Stimulated activated CD8-positive, alpha-beta memory T cell treated with anti-CD3 and anti-CD28 coated beads, Interleukin-15, amount 100 ng/mL, for 4 hours (primary cell): ENCODE measurements around the gene PTCH1.

Experiments
- DNase-seq, 2 donors: peaks; one replicate each; pipeline ENCODE4 v3.0.0-alpha.2; 2020; ENCODE audit warnings: low read depth in 2 of 2

The PTCH1 gene

DNA sequence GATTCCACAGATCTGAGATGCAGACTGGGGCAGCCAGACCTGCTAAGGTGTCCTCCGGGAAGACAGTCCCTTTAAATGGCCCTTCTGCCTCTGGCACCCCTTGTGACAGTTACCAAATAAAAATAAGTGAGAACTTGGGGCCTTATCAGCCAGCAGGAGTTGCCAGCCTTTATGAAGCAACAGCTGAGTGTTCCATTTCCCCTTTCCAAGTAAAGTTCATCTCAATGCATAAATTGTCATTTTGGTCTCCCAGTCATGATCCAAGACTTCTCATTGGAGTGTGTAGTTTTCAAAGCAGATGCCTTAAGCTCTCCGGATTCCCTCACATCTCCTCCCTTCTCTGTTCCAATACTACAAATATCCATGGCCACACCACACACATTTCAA, 4.1 kb downstream of the PTCH1 start:
- DNase-seq = no peak

DNA sequence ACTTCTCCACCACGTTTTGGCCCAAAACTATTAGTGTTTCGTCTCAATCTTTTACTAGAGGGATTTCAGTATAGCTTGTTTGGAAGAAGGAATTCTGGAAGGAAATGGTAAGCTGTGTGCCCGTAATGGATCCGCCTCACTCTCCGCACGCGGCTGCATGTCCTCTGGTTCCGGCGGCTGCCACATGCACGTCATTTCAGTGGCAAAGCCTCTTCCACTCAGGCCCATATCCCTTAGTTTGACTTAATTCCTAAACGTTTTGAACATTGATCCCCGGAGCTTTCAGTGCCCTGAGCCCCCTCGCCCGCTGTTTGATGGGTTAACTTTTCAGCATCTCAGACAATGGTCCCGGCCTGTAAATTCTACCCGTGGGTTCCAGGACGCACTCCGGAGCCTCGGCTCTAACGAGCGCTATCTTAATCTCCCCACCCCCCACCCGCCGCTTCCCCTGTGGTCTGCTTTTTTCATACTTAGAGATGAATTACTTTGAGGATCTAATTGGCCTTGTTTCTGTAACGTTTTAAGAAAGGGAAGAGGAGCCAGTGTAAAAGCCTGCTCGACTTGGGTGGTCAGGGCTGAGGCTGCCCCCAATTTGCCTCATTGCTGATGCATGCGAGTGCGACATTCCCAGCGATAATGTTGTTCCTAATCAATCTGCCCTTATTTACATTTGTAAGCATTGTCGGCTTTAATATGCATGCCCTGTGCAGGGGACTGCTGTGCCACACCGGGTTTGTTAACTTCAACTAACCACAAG, 4.6 kb downstream of the PTCH1 start:
- no peak for DNase-seq

DNA sequence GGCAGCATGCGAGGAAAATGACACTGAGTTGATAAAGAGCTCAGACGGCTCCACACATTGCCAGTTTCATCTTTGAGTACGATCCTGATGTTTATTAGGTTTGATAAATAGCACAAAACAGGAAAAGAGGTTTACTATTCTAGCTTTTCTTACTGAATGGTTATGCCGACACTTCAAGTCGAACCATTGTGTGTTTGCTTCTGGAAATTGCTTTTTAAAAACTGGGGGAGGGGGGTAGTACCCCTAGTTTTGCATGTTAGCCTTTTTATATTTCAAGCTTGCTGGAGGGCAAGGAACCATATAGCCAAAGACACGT, 5.2 kb downstream of the PTCH1 start:
- no peak for DNase-seq

DNA sequence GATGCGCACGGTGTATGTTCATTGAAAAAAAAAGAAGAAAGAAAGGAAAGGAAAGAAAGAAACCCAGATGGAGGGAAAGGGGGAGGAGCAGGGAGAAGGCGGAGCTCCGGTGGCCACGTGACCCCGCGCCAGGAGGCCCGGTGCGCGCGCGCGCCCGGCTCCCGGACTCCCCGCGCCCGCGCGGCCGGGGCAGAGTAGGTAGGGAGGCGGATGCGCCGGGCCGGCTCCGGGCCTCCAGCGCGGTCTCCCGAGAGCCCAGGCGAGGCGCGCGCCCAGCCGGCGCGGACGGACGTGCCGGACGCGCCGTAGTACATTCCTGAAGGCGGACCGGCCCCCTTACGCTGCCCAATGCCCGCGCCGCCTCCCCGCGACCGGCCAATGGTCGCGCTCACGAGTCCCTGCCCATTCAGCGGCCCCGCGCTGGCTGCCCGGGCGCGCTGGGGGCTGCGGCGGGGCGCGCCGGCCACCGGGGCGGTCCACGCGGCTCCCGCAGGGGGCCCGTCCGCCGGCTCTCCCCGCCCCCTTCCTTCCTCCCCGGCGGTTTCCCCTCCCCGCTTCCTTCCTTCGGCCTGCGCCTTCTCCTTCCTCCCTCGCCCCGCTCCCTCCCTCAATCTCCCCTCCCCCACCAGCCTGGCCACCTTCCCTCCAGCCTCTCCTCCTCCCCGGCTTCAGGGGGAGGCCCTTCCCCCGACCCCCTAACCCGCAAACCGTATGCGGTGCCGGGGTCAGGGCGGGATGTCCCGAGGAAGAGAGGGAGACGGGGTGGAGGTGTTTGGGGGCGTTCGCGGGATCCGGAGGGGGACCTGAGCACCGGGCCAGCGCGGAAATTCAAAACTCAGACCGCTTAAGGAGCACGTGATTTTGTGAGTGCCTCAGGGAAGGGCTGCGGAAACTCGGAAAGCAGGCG, 5.8 kb downstream of the PTCH1 start:
- peak; percentile 64 to 66 for DNase-seq

DNA sequence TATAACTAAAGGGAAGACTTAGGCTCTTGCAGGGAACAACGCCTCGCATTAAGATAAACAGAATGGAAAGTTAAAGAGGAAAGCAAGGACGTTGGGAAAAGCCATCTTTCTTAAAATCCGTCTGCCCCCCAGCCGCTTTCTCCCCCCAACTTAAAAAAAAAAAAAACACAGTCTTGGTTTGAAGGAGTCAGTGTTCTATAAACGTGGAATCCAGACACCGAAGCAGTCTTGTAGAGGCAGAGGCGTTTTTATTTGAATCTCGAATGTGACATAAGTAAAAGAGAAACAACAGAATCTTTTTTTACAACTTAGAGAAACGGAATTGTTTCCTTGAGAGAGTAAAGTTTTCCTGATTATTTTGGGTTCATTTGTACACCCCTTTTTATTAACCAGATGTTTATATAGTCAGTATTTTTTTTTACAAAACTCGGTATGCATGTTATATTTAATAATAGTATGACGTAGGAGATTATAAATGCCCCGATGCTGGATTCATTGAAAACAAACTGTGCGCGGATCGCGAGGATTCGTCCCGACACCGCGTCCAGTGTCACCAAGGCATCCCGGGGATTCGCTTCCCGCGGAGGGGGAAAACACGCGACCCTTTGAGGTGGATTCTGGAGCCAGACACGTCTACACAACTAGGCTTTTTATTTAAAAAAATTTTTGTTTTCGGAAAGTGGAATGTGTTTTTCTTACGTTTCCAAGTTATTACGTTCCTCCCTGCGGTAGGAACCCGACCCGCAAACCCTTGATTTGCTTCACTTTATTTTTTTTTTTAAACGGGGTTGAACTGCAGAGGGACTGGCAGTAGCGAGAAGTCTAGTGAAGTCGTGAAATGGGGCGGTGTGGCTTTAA, 6.7 kb downstream of the PTCH1 start:
- no peak for DNase-seq

DNA sequence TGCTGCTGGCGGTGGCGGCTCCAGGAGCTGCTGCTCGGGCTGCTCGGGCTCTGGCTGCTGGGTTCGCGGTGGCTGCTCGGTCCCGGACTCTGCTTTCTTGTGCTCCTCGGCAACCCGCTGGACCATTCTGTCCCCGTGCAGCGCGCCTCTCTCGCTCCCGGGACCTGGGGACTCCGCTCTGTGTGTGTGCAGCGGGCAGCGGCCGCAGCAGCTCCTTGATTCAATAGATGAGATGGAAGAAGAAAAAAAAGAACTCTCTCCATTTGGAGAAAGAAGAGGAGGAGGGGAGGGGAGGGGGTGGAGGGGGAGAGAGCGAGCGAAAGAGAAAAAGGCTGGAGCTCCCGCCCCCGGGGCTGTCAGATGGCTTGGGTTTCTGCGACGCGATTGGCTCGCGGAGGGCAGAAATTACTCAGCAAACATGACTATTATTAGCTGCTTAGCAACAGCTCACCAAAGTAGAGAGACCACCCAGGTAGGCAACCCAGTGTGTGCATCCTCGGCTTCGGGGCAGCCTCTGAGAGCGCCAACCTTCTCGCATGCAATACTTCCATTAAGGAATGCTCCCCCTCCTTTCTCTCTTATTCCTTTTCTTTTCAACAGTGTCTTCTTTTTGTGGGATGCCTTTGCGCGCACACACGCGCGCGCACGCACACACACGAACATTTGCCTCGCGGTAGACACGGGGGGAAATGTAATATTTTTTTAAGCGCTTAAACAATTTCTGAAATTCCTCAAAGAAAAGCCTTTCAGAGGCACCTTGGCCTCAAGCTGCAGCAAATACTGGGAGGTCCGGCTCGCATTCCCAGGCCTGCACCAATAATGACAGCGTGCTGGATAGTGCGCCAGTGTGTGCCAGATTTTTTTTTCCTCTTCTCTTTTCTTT, 7.6 kb downstream of the PTCH1 start:
- DNase-seq = peak; percentile 61 to 63

DNA sequence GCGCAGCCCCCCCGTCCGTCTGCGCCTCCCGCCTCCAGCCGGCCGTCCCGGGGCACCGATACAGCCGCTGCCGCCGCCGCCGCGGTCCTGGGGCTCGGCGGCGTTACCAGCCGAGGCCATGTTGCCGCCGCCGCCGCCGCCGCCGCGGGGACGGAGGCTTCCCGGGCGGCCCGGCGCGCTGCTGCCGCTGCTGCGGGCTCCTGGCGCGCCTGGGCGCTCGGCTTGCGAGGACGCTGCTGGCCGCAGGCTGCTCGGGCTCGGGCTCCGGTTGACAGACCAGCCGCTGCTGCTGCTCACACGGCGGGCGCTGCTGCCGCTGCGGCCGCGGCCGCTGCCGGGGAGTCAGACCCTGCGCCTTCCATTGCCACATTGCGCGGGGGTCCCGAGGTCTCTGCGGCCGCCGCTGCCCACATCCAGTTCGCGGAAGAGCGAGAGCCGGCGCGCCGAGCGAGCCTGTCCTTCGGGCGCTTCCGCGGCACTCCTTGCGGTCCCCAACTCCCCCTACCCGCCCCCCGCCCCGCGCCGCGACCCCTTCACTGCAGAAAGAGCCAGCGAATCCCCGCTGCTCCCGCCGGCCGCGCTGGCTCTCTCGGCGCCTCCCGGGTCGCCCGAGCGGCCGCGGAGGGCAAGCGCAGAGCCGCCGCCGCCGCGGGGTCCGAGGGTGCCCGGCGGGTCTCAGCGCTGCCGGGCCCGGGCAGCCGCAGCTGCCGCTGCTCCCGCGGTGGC, 8.4 kb downstream of the PTCH1 start:
- no peak for DNase-seq

DNA sequence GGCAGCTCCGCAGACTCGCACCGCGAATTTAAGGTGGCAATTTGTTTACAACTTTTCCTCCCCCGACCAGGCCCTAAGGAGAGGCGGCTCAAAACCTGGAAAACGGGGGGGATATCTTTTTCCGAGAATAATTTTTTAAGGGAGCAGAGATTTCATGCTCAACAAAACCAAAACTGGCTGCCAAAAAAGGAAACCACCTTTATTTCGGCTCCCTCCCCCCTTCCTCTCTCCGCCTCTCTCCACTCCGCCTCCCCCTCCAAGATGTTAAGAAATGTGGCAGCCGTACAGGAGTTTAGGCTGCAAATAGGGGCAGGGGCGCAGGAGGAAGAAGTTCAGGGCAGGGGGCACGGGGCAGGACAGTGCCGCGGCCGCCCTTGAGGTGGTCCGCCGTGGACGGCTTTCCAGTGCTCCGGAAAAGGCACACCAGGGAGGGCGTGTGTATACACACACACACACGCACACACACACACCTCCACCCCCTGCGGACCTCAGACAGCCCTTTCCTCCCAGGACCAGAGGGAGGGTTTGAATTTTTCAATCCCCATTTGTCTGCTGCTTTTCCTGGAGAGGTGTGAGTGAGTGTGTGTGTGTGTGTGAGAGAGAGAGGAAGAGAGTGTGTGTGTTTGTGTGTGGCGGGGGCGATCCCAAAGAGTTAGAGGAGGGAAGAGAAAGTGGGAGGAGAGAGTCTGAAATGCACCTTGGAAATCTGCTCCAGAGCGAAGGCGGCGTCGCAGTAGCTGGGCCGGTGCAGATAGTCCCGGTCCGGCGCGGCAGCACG, 9.1 kb downstream of the PTCH1 start:
- no peak for DNase-seq

DNA sequence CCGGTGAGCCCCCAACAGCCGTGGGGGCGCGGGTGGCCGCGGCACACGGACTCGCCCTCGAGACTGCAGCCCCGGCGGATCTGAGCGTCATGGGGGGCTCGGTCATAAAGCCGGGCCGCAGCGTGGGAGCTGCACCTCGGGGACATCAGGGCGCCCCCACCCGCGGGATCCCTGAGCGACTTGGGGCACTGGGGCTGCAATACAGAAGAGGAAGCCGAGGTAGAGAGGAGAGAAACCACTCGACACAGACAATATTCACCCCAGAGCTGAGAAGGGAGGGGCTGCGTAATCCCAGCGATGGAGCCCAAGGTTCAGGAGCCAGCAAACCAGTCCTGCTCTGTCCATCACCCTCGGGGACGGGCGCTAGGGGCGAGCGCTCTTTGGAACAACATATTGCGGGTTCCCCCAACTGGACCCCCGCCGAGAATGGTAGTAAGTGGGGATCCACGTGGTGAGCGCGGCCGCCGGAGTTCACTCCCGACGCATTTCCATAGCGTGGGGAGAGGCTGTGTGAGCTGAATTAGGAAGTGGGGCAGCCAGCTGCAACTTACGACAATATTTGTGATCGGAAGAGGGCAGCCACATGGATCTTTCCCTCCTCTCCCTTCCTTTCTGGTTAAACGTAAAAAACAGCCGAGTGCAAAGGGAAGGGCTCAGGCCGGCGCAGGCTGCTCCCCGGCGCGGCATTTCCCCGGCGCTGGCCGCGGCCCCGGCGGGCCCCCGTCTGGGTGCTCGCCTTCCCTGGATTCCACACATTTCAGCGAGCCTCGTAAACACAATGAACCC, 9.9 kb downstream of the PTCH1 start:
- no peak for DNase-seq

DNA sequence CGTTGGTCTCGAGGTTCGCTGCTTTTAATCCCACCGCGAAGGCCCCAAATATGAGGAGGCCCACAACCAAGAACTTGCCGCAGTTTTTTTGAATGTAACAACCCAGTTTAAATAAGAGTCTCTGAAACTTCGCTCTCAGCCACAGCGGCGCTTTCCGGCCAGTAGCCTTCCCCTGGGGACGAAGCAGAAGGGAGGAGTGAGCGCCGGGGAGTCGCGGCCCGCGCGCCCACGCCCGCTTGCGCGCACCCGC, 10.4 kb downstream of the PTCH1 start:
- DNase-seq = no peak

DNA sequence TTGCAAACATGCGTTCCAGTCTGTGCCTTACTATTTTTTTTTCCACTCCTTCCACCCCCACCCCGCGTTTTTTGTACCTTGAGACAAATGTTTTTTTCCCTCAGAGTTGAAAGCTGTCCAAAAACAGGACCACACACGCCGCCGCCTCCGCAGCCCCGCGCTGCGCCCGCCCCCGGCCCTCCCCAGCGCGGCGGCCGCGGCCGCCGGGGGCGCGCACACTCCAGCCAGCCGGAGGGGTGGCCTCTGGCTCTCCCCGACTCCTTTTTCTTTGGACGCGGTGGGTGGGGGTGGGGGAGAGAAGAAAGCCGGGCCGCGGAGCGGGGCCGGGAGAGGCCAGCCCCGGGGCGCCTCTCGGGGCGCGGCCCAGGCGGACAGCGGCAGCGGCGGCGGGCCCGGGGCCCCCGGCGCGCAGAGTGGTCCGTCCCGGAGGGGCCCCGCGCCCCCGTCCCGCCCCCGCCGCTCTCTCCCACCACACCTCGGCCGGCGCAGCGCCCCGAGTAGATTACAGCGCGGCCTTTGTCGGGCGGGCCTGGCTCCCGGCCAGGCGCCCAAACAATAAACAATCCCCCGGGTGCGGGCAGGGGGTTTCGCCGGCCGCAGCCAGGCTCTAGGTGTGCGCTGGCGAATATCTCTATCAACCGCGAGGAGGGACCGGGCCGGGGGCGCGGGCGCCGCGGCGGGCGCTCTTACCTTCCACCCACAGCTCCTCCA, 10.9 kb downstream of the PTCH1 start:
- DNase-seq = no peak

DNA sequence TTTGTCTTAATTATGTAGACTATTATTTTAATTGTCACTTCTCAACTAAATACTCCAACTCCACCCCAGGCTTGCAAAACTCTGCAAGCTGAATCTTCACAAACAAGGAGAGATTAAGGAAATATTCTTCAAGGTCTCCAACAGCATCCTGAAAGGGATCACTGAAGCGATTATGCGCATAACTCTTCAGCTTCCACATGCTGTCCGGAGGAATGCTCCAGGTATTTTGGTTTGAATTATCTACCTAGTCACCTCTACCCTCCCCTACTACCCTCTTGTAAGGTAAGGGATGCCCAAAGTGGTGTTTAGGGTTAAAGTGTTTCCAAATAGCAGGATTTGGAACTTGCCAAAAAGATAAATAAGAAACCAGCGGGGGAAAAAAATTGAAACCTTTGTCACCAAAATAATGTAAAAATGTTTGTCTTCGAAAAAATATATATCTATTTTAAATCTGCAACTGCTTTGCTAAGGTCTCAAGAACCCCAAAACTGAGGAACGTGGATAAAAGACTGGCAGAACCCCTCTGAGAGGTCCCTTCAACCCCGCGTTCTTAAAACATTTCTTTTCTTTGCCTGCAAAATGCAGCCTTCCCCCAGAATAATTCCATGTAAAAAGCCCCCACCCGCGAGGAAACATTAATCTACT, 11.6 kb downstream of the PTCH1 start:
- DNase-seq = no peak

DNA sequence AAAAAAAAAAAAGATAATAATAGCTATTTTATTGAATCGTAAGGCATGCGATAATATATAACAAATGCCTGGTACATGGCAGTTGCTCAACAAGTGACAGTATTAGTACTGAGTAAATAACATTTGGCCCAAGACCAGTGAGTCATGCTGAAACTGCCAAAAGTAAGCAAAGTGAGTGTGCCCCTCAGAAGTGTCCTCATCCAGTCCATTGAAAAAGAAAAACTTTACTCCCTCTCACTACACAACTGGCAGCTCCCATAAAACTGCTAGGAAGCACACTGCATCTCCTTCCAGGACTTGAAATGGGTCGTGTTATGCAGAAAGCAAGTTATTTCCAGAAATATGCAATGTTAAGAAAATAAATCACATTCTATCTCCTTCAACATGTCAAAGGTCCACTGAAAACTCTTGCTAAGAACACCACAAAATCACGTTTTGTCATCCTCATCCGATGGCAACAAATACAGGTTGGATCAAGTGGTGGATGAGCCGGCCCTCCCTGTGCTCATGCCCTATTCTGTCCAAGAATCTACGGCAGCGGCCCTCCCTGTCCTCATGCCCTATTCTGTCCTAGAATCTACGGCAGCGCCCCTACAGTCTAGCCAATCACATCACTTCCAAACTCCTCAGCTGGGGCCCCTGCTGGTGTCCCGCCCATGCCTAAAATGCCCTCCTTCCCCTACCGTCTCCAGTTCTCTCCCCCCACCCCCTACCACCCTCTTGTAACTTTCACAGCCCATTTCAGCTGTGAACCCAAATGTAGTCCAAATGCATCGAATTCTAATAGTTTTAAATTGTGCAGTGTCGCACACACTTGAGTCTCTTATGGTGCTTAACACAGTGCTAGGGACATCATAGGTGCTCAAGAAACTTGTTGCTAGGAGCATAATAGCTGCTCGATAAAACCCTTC, 12.5 kb downstream of the PTCH1 start:
- no peak for DNase-seq

DNA sequence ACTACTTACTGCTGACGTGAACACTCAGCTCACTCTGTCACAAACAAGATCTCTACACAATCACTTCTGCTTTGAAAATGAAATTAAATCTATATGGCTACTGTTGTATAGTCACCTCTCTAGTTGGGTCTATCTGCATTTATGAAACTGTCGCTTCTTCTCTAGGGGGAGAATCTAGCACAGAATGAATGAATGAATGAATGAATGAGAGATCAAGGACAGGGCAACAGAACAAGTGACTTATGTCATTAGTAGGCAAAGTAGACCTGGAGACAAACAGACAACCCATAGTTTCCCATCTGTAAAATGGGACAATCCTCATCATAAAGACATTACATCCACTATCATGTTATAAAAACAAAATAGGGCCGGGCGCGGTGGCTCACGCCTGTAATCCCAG, 13.4 kb downstream of the PTCH1 start:
- no peak for DNase-seq

DNA sequence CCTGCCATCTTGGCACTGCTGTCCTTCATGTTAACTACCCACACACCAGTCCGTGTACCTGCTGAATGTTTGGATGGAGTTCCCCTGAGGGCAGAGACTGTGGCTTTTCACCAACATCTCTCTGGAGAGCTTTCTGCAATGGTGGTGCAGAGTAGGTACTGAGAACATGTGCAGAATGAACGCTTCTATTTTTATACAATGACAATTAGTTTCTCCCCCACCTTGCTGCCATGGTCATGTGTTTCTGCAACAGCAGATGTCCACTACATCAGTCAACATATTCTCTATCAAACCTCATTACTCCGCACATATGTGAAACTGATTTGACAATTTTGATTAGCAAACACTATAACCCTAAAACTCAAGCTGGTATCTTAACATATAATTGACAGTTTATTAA, 14.5 kb downstream of the PTCH1 start:
- no peak for DNase-seq

DNA sequence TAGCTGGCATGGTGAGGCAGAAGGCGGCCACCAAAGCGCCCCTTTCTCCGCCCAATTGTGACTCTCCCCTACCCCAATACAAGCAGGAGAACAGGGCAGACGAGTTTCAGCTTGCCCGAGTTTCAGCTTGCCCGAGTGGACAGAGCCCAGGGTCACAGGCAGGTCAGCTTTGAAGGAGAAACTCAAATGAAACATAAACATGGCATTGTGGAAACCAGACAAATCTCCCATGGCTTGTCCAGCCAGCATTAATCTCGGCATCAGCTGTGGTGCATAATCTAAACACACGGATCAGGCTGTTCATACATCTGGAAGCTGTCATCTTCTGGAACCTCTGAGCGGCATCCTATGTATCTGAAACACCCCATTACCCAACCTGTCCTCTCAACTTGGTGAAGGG, 16.9 kb downstream of the PTCH1 start:
- DNase-seq = no peak

DNA sequence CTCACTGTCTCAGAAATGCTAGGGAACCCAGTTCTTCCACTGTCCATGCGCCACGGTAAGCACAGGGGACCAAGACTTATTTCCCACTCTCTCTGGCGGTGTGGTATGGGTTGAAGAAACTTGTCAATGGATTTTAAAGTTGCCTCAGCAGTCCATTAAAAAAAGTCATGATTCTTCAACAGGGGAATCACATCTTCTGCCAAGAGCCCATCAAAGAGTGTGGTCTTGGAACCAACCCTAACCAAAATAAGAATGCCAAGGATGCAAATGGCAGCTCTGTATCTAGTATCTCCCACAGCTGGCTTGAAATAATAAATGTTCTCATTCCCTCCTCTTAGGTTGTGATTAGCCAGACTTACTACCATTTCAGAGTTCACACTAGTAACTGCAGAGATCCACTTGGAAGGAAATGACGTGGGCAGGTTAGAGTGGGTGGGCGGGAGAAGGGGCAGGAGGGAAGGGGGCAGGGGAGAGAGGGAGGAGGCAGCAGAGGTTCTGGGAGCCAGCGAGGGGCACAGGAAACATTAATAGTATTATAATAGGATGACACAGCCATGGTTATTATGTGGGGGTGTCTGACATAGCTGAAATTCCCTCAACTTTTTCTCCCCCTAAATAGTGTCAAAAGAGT, 17.6 kb downstream of the PTCH1 start:
- DNase-seq = no peak
